ENCODE results near the gene ZSCAN5B.

DNA sequence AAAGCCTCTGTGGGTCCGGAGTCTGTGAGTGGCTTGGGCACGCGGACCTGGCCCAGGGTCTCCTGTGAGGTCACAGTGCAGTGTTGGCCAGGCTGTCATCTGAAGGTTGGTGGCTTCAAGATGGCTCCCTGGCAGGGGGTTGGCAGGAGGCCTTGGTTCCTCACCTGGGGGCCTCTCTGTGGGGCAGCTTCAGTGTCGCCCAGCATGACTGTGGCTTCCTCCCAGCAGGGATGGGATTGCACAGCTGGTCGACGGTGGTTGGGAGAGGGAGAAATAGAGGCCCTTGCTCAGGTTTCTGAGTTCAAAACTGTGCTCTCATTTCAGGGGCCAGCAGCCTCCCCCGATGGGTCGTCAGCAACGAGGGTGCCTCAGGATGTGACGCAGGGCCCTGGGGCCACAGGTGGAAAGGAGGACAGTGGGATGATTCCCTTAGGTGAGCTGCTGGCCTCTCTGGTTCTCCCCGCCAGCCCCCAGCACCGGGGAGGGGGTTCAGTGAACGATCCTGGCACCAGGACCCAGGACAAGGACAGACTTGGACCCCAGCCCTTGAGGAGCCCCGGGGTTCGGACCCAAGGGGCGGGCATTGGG lies 39.3 kb downstream of the ZSCAN5B start:
- TF ChIP-seq CTCF (IDR thresholded peaks at IDR 0.05) (no peak), POLR2A (IDR thresholded peaks at IDR 0.05) (no peak), EP300 (IDR thresholded peaks at IDR 0.05) (no peak)
